IMR-90 (cell line): ENCODE measurements around the gene KIF18B. TPM values are rescaled to one million over a fixed set of nuclear protein-coding genes. Genes with fewer than 3 reads are reported as not detected.

Source experiments
- ATAC-seq: fragments of 200-7000 bp; cut with Tn5 transposase; 2 replicates; pipeline ENCODE4 v1.9.1; 2020; ENCODE audit warnings: low read depth, mild to moderate bottlenecking, moderate library complexity
- BruUV-seq: library from RNA; stranded (reverse); fragments of 400-500 nt; replicated peaks from 2 replicates; lab custom pipeline; 2021; lab: Mats Ljungman, UMichigan
- CTCF ChIA-PET: fragments of 300-600 bp; formaldehyde crosslinking; extraction: SDS; loops from one replicate; lab custom pipeline; 2021; ENCODE audit warnings: antibody characterized with exemption; lab: Yijun Ruan, JAX
- POLR2A ChIA-PET: fragments of 300-600 bp; sonication (Branson Sonifier 250); formaldehyde crosslinking; loops from one replicate; lab custom pipeline; 2022; ENCODE audit warnings: antibody characterized with exemption; ENCODE audit not compliant: unreplicated experiment; lab: Charles Lee
- DNase-seq: peaks from one replicate; pipeline ENCODE4 v3.0.0; 2013
- H2AFZ ChIP-seq: replicated peaks from 2 replicates; pipeline ENCODE3; 2013; ENCODE audit warnings: low read length, mild to moderate bottlenecking; ENCODE audit not compliant: poor library complexity
- H2AK5ac ChIP-seq: 2 replicates; pipeline ENCODE4 v1.6.1; 2013; ENCODE audit warnings: low read depth, low read length, inconsistent platforms
- H2AK9ac ChIP-seq: replicated peaks from 2 replicates; pipeline ENCODE3; 2013; ENCODE audit warnings: mild to moderate bottlenecking, low read depth, low read length, moderate library complexity; ENCODE audit not compliant: poor library complexity
- H2BK120ac ChIP-seq: 2 replicates; pipeline ENCODE4 v1.6.1; 2013; ENCODE audit warnings: low read depth, low read length, inconsistent platforms
- H2BK15ac ChIP-seq: 3 replicates; pipeline ENCODE4 v1.6.1; 2013; ENCODE audit warnings: low read depth, low read length, inconsistent platforms
- H2BK20ac ChIP-seq: 2 replicates; pipeline ENCODE4 v1.6.1; 2013; ENCODE audit warnings: low read depth, mild to moderate bottlenecking, inconsistent platforms, low read length, moderate library complexity
- H2BK5ac ChIP-seq: 2 replicates; pipeline ENCODE4 v1.6.1; 2013; ENCODE audit warnings: mild to moderate bottlenecking, low read depth, low read length, inconsistent platforms; ENCODE audit not compliant: poor library complexity, severe bottlenecking
- H3K14ac ChIP-seq: replicated peaks from 2 replicates; pipeline ENCODE4 v1.6.1; 2013; ENCODE audit warnings: low read depth, low read length, inconsistent platforms
- H3K18ac ChIP-seq: 2 replicates; pipeline ENCODE4 v1.6.1; 2013; ENCODE audit warnings: low read depth, low read length, control low read depth
- H3K23ac ChIP-seq: 2 replicates; pipeline ENCODE4 v1.6.1; 2013; ENCODE audit warnings: low read depth, low read length, inconsistent platforms
- H3K27ac ChIP-seq: 2 replicates; pipeline ENCODE4 v1.5.1; 2013; ENCODE audit warnings: mild to moderate bottlenecking, control low read depth, low read length; ENCODE audit not compliant: insufficient read depth
- H3K27me3 ChIP-seq: 2 replicates; pipeline ENCODE4 v1.6.1; 2013; ENCODE audit warnings: low read length; ENCODE audit not compliant: control insufficient read depth, insufficient read depth
- H3K36me3 ChIP-seq: 2 replicates; pipeline ENCODE4 v1.6.1; 2013; ENCODE audit warnings: low read length, mixed read lengths; ENCODE audit not compliant: control insufficient read depth, insufficient read depth
- H3K4ac ChIP-seq: 2 replicates; pipeline ENCODE4 v1.6.1; 2013; ENCODE audit warnings: low read depth, low read length, inconsistent platforms
- H3K4me1 ChIP-seq: 2 replicates; pipeline ENCODE4 v1.6.1; 2013; ENCODE audit warnings: low read length, mixed read lengths; ENCODE audit not compliant: control insufficient read depth, insufficient read depth
- H3K4me2 ChIP-seq: 2 replicates; pipeline ENCODE4 v1.6.1; 2013; ENCODE audit warnings: low read depth, mild to moderate bottlenecking, control low read depth, low read length, moderate library complexity
- H3K4me3 ChIP-seq: 2 replicates; pipeline ENCODE4 v1.5.1; 2013; ENCODE audit warnings: low read depth, mild to moderate bottlenecking, control low read depth, low read length, moderate library complexity; ENCODE audit not compliant: insufficient read depth
- H3K56ac ChIP-seq: 2 replicates; pipeline ENCODE4 v1.6.1; 2013; ENCODE audit warnings: low read length, inconsistent platforms; ENCODE audit not compliant: insufficient read depth; ENCODE audit errors: extremely low read depth
- H3K79me1 ChIP-seq, 2 experiments: 2 replicates each; pipeline ENCODE4 v1.6.1; 2013; ENCODE audit warnings: low read length in 2 of 2, inconsistent platforms in 1 of 2, low read depth in 1 of 2
- H3K9ac ChIP-seq: 2 replicates; pipeline ENCODE4 v1.6.1; 2013; ENCODE audit warnings: low read depth, low read length, control low read depth
- H3K9me1 ChIP-seq: 2 replicates; pipeline ENCODE4 v1.6.1; 2013; ENCODE audit warnings: low read length, inconsistent platforms; ENCODE audit not compliant: insufficient read depth
- H3K9me3 ChIP-seq: 2 replicates; pipeline ENCODE4 v1.6.1; 2013; ENCODE audit warnings: low read length; ENCODE audit not compliant: control insufficient read depth, insufficient read depth
- H4K20me1 ChIP-seq: 2 replicates; pipeline ENCODE4 v1.6.1; 2013; ENCODE audit warnings: low read length, inconsistent platforms; ENCODE audit not compliant: insufficient read depth
- H4K5ac ChIP-seq: 2 replicates; pipeline ENCODE4 v1.6.1; 2013; ENCODE audit warnings: mild to moderate bottlenecking, low read depth, low read length, control low read depth
- H4K8ac ChIP-seq, 2 experiments: 2 replicates each; pipeline ENCODE4 v1.6.1; 2013; ENCODE audit warnings: low read depth in 2 of 2, low read length in 2 of 2, control low read depth in 1 of 2, inconsistent platforms in 1 of 2
- H4K91ac ChIP-seq: 2 replicates; pipeline ENCODE4 v1.6.1; 2013; ENCODE audit warnings: low read depth, low read length, inconsistent platforms; ENCODE audit not compliant: insufficient read depth
- BHLHE40 ChIP-seq: fragments of 150-350 bp; IDR thresholded peaks from 2 replicates; pipeline ENCODE4 v1.6.1; 2016; ENCODE audit warnings: mild to moderate bottlenecking, low read depth, low read length
- CEBPB ChIP-seq: IDR thresholded peaks from 2 replicates; pipeline ENCODE4 v1.6.1; 2012; ENCODE audit warnings: low read depth, low read length, improper control_type of control experiment
- CHD1 ChIP-seq: IDR thresholded peaks from 2 replicates; pipeline ENCODE4 v1.6.1; 2012; ENCODE audit warnings: low read depth, low read length, improper control_type of control experiment
- CTCF ChIP-seq: conservative IDR thresholded peaks from 2 replicates; pipeline ENCODE4 v1.5.1; 2012; ENCODE audit warnings: mild to moderate bottlenecking, low read depth, low read length, improper control_type of control experiment
- FOS ChIP-seq: fragments of 150-350 bp; IDR thresholded peaks from 2 replicates; pipeline ENCODE4 v1.6.1; 2016; ENCODE audit warnings: low read depth, low read length
- MAFK ChIP-seq: IDR thresholded peaks from 2 replicates; pipeline ENCODE4 v1.6.1; 2012; ENCODE audit warnings: low read depth, low read length, improper control_type of control experiment
- MAZ ChIP-seq: IDR thresholded peaks from 2 replicates; pipeline ENCODE4 v1.6.1; 2012; ENCODE audit warnings: low read depth, mild to moderate bottlenecking, low read length, improper control_type of control experiment, moderate library complexity, borderline replicate concordance
- MXI1 ChIP-seq: IDR thresholded peaks from 2 replicates; pipeline ENCODE4 v1.6.1; 2012; ENCODE audit warnings: low read depth, mild to moderate bottlenecking, low read length, moderate library complexity, borderline replicate concordance
- NFE2L2 ChIP-seq: fragments of 150-350 bp; IDR thresholded peaks from 2 replicates; pipeline ENCODE4 v1.6.1; 2016; ENCODE audit warnings: low read depth, mild to moderate bottlenecking, low read length
- POLR2A ChIP-seq: IDR thresholded peaks from 2 replicates; pipeline ENCODE4 v1.6.1; 2012; ENCODE audit warnings: mild to moderate bottlenecking, low read depth, low read length
- RAD21 ChIP-seq: IDR thresholded peaks from 2 replicates; pipeline ENCODE4 v1.6.1; 2012; ENCODE audit warnings: low read length, improper control_type of control experiment
- RCOR1 ChIP-seq: IDR thresholded peaks from 2 replicates; pipeline ENCODE4 v1.6.1; 2012; ENCODE audit warnings: mild to moderate bottlenecking, low read length, improper control_type of control experiment; ENCODE audit not compliant: insufficient replicate concordance
- RFX5 ChIP-seq: IDR thresholded peaks from 2 replicates; pipeline ENCODE4 v1.8.0; 2012; ENCODE audit warnings: low read depth, mild to moderate bottlenecking, low read length, moderate library complexity
- SMC3 ChIP-seq: fragments of 150-350 bp; IDR thresholded peaks from 2 replicates; pipeline ENCODE4 v1.6.1; 2016; ENCODE audit warnings: low read depth, mild to moderate bottlenecking, antibody characterized with exemption, low read length, moderate library complexity
- WGBS, 2 experiments: methylation state at CpG; one replicate each; pipeline versions ENCODE4 v1.1.5 to v1.1.7; 2013; ENCODE audit warnings: missing lambda C conversion rate in 2 of 2; ENCODE audit not compliant: insufficient read length in 1 of 2; ENCODE audit errors: extremely low coverage in 2 of 2; 5-methylcytosine and 5-hydroxymethylcytosine counted together
- dilution Hi-C: fragments of 300-500 bp; cut with HindIII; formaldehyde crosslinking; loops from one replicate; pipeline ENCODE4 v1.14.3; 2018; ENCODE audit warnings: low sequenced_read_pairs; ENCODE audit not compliant: unreplicated experiment
- in situ Hi-C: fragments of 300-500 bp; cut with MboI; formaldehyde crosslinking; loops from 3 replicates; pipeline ENCODE4 v1.14.3; 2019; ENCODE audit warnings: low sequenced_read_pairs, inconsistent platforms, mixed read lengths
- intact Hi-C: fragments of 100-400 bp; cut with micrococcal nuclease; formaldehyde crosslinking; loops from 2 replicates; pipeline ENCODE4 v1.10.0; 2022
- polyA plus RNA-seq, 3 experiments: library from polyadenylated mRNA; depleted of rRNA; stranded (reverse); fragments of >200 nt; gene quantifications; 2 replicates each; pipeline ENCODE4 v1.2.3, GENCODE V29; 2012; ENCODE audit warnings: low replicate concordance in 1 of 3
- total RNA-seq: library from RNA; depleted of rRNA; stranded (reverse); fragments of >200 nt; gene quantifications from 2 replicates; pipeline ENCODE4 v1.2.3, GENCODE V29; 2012
- TF ChIP-seq, protein P1 (sequence below): fragments of 150-350 bp; IDR thresholded peaks from 2 replicates; pipeline ENCODE4 v1.6.1; 2016; ENCODE audit warnings: low read depth, mild to moderate bottlenecking, low read length, moderate library complexity, borderline replicate concordance

The KIF18B gene
- total and polyA plus RNA-seq, 2 of the 4 experiments (the other 2 are of a cell fraction) = 1.3 to 16.0 TPM

DNA sequence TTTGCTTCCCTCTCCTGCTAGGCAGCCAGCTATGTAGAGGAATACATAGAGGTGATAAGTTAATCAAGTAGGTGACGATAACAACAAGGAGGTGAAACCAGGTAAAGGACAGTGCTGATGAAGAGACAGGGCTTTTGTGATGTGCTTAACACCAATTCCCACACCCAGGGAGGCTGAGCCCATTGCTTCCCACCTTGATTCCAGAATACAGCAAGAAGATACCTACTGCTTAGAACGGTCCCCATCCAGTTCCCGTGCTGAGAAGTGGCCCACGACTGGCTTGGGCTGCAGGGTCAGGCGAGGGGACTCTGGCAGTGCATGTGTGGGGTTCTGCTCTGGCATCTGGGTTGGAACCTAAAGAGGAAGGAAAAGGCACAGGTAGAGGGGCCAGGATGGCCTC, 16.2 kb downstream of the KIF18B start:
- ChIA-PET POLR2A (no interaction called here), CTCF (no interaction called here)
- no peak overlapping the region for H2AK9ac ChIP-seq
- no peak overlapping the region for H3K14ac ChIP-seq
- no peak overlapping the region for H3K4me2 ChIP-seq
- no peak overlapping the region for H3K4me3 ChIP-seq
- TF ChIP-seq, protein P1, sequence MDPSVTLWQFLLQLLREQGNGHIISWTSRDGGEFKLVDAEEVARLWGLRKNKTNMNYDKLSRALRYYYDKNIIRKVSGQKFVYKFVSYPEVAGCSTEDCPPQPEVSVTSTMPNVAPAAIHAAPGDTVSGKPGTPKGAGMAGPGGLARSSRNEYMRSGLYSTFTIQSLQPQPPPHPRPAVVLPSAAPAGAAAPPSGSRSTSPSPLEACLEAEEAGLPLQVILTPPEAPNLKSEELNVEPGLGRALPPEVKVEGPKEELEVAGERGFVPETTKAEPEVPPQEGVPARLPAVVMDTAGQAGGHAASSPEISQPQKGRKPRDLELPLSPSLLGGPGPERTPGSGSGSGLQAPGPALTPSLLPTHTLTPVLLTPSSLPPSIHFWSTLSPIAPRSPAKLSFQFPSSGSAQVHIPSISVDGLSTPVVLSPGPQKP = no peak
- no peak for TF ChIP-seq MAZ
- no peak for TF ChIP-seq POLR2A
- no peak for TF ChIP-seq RAD21
- no peak for TF ChIP-seq FOS
- no peak for TF ChIP-seq MXI1
- no peak for TF ChIP-seq CHD1
- no peak for TF ChIP-seq BHLHE40
- no peak for TF ChIP-seq RFX5
- no peak for TF ChIP-seq CEBPB
- no peak for TF ChIP-seq MAFK
- TF ChIP-seq CTCF = no peak
- no peak for TF ChIP-seq NFE2L2
- no peak for TF ChIP-seq RCOR1
- TF ChIP-seq SMC3 = no peak
- no peaks in the 10 kb centered on the region; the same call in 1 of the 2 replicates for H4K20me1 ChIP-seq
- in situ Hi-C loops = no loop called here
- ATAC-seq = no peak
- H2BK20ac ChIP-seq = no peak overlapping the region
- no TSS peak for BruUV-seq
- H2AK5ac ChIP-seq = no peak overlapping the region
- no peak overlapping the region for H3K9ac ChIP-seq
- H3K4me1 ChIP-seq = no peaks in the 10 kb centered on the region
- peaks cover 16 to 32% of the 10 kb centered on the region in 2 experiments for H3K79me1 ChIP-seq
- no peak overlapping the region for H3K4ac ChIP-seq
- DNase-seq = no peak
- no peaks in the 10 kb centered on the region; the same call in 1 of the 2 replicates for H3K9me1 ChIP-seq
- peaks cover 7% of the 10 kb centered on the region for H3K36me3 ChIP-seq
- H2BK15ac ChIP-seq = no peak overlapping the region
- intact Hi-C loops = no loop called here
- H3K23ac ChIP-seq = no peak overlapping the region
- H4K5ac ChIP-seq = no peak overlapping the region
- no peaks in the 10 kb centered on the region for H3K9me3 ChIP-seq
- H4K8ac ChIP-seq = no peak overlapping the region
- H2BK5ac ChIP-seq = no peak overlapping the region
- WGBS, 2 experiments = no CpG with 5 or more reads among the region's 5 CpGs
- H4K91ac ChIP-seq = no peak overlapping the region
- H3K56ac ChIP-seq = no peak overlapping the region
- H3K27ac ChIP-seq = no peak overlapping the region
- no peak overlapping the region for H2BK120ac ChIP-seq
- no peaks in the 10 kb centered on the region for H3K27me3 ChIP-seq
- no peak overlapping the region for H2AFZ ChIP-seq
- no peak overlapping the region for H3K18ac ChIP-seq
- dilution Hi-C loops = no loop called here
